Embryonic facial prominence (tissue), 1 donor: Measurements from ENCODE around the gene PTH1R.

Experiments used
- DNase-seq: peaks from one replicate; pipeline ENCODE4 v3.0.0-alpha.2; 2016; ENCODE audit errors: extremely low spot score

Gene PTH1R

GRCh38 chr3:46930166-46930944 lies 52.8 kb downstream of the PTH1R start:
- DNase-seq = no peak

GRCh38 chr3:46930945-46931403 lies 53.5 kb downstream of the PTH1R start:
- no peak for DNase-seq

- DNase-seq = no peak
Observed at GRCh38 chr3:46931631-46932331, 54.3 kb downstream of the PTH1R start.

GRCh38 chr3:46932455-46933225 lies 55.1 kb downstream of the PTH1R start:
- no peak for DNase-seq

- DNase-seq = no peak
Observed at GRCh38 chr3:46933261-46933660, 55.7 kb downstream of the PTH1R start.

- no peak for DNase-seq
Observed at GRCh38 chr3:46934072-46934471, 56.6 kb downstream of the PTH1R start.

GRCh38 chr3:46934498-46935167 lies 57.1 kb downstream of the PTH1R start:
- DNase-seq = no peak

GRCh38 chr3:46935168-46935858 lies 57.8 kb downstream of the PTH1R start:
- peak; percentile 32 for DNase-seq

- DNase-seq = no peak
Observed at GRCh38 chr3:46935989-46936558, 58.6 kb downstream of the PTH1R start.

GRCh38 chr3:46936733-46937250 lies 59.3 kb downstream of the PTH1R start:
- no peak for DNase-seq

GRCh38 chr3:46938118-46938517 lies 60.6 kb downstream of the PTH1R start:
- no peak for DNase-seq

- no peak for DNase-seq
Observed at GRCh38 chr3:46939578-46940445, 62.3 kb downstream of the PTH1R start.

- DNase-seq = no peak
Observed at GRCh38 chr3:46942076-46942475, 64.6 kb downstream of the PTH1R start.

- DNase-seq = no peak
Observed at GRCh38 chr3:46942481-46943236, 65.1 kb downstream of the PTH1R start.

GRCh38 chr3:46943237-46944187 lies 66.0 kb downstream of the PTH1R start:
- no peak for DNase-seq

- no peak for DNase-seq
Observed at GRCh38 chr3:46944191-46944590, 66.7 kb downstream of the PTH1R start.

GRCh38 chr3:46946416-46946815 lies 68.9 kb downstream of the PTH1R start:
- DNase-seq = no peak
